ENCODE measurements around the gene FOXB2. TPM values are rescaled to one million over a fixed set of nuclear protein-coding genes. Genes with fewer than 3 reads are reported as not detected.

FOXB2 gene
- total and polyA plus RNA-seq, 2 of the 8 experiments (the other 6 are each of a cell fraction or from before 2014, with no cell fraction given) = 0.15 to 0.22 TPM

DNA sequence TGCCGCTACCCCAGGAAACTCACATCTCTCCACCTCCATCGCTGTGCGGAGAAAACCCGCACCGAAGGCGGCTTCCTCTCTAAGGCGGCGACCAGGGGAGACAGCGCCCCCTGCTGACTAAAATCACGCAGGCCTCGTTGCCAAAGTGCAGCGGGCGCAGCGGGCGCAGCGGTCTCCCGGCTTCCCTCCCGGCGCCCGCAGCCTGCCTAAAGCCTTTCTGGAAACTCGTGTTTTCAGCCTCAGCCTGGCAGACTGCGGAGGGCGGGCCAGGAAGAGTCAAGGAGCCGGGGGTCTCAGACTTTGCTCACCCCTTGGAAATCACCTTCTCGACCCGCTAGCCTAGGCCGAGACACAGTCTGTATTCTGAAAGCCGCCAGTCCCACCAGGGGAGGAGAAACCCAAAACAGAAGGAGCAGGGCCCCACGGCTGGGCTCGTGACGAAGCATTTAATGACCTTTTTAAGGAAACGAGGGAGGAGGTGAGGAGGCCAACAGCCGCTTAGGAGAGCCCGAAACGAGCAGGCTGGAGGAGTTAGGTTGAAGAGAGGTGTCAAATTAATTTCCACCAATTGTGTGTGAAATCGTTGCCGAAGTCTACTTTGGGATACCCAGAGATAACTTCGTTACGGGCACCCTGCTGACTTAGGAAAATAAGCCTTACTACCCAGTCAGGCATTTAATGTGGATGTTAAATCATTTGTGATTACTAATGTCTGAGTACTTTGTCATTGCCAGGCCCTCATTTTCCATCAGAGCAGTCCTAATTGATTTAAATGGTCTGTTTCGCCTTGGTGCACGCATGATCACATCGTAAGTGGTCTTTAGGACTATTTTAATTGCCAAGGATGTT, 7.3 kb upstream of the FOXB2 start:
- Histone ChIP-seq H3K36me3 (ENCODE audit: control insufficient read depth in 2 of 4, insufficient read depth in 4 of 4, low read length in 3 of 4) (no peaks in the 10 kb centered on the region), H2BK120ac (replicated peaks; ENCODE audit: low read depth, low read length) (no peak overlapping the region), H3K18ac (ENCODE audit: extremely low read depth, low read length) (peak overlapping the region; percentile 24; the same call in 1 of the 2 replicates), H3K9ac (replicated peaks in 1 of 4; ENCODE audit: extremely low read depth in 1 of 4, low read depth in 3 of 4, low read length in 3 of 4) (peak overlapping the region in 2 of 4 experiments; percentile 35 to 39; a peak in 2 of 7 replicates), H4K8ac (ENCODE audit: extremely low read depth, insufficient read depth, low read length) (no peak overlapping the region), H2AK5ac (ENCODE audit: low read depth, low read length) (no peak overlapping the region), H3K23me2 (ENCODE audit: low read depth, low read length) (peaks cover 22% of the 10 kb centered on the region), H3K27me3 (replicated peaks in 1 of 4; ENCODE audit: control insufficient read depth in 3 of 4, extremely low read depth in 1 of 4, insufficient read depth in 3 of 4, low read length in 3 of 4) (peaks cover 46 to 71% (median 64%) of the 10 kb centered on the region in 4 experiments), H4K5ac (ENCODE audit: insufficient read length, low read depth, low read length) (no peak overlapping the region), H3K4me1 (replicated peaks in 1 of 4; ENCODE audit: control insufficient read depth in 3 of 4, insufficient read depth in 4 of 4, low read length in 3 of 4) (peaks cover 9 to 30% (median 25%) of the 10 kb centered on the region in 4 experiments), H3K79me1 (ENCODE audit: low read depth, low read length) (no peaks in the 10 kb centered on the region), H3K14ac (ENCODE audit: insufficient read length) (no peak overlapping the region), H2BK12ac (ENCODE audit: low read depth, low read length) (peak overlapping the region; percentile 23; the same call in 1 of the 2 replicates), H2BK20ac (ENCODE audit: low read length) (peak overlapping the region; percentile 41), H3K4me3 (ENCODE audit: extremely low read depth in 1 of 4, insufficient read depth in 2 of 4, low read depth in 3 of 4, low read length in 4 of 4) (peak overlapping the region; percentile 20 to 60 (median 42); a peak in 5 of 8 replicates), H2AFZ (ENCODE audit: low read length) (no peak overlapping the region), H2BK5ac (ENCODE audit: low read depth, low read length) (no peak overlapping the region), H3K23ac (ENCODE audit: insufficient read length) (no peak overlapping the region), H3K56ac (replicated peaks; ENCODE audit: insufficient read length, low read depth, low read length) (no peak overlapping the region), H3K27ac (ENCODE audit: low read depth, low read length) (no peak overlapping the region), H3K4me2 (ENCODE audit: insufficient read depth in 1 of 2, low read depth in 2 of 2, low read length in 2 of 2) (peak overlapping the region; percentile 76 to 94), H4K20me1 (replicated peaks in 1 of 2; ENCODE audit: control insufficient read depth in 1 of 2, insufficient read depth in 2 of 2, low read length in 2 of 2) (peaks cover 1 to 3% of the 10 kb centered on the region in 2 experiments), H3K79me2 (ENCODE audit: control insufficient read depth in 1 of 2, insufficient read depth in 2 of 2, low read length in 2 of 2) (no peaks in the 10 kb centered on the region), H4K91ac (replicated peaks; ENCODE audit: insufficient read length, low read length) (no peak overlapping the region), H2BK15ac (ENCODE audit: low read length) (no peak overlapping the region), H3K9me3 (ENCODE audit: insufficient read depth in 2 of 2, low read depth in 1 of 2, low read length in 1 of 2) (no peaks in the 10 kb centered on the region), H3K4ac (replicated peaks; ENCODE audit: insufficient read length, low read depth, low read length) (no peak overlapping the region)
- ChIA-PET CTCF (ENCODE audit: partially characterized antibody) (interaction anchor here (1.4 to 2.9 kb wide), 2 partner anchors 9 to 12 kb away, joined by 4 to 12 read pairs; no protein-coding TSS in a partner anchor), POLR2A (ENCODE audit: partially characterized antibody) (no interaction called here)
- WGBS, 2 experiments (ENCODE audit: extremely low coverage in 1 of 2, insufficient coverage in 1 of 2, insufficient read length in 1 of 2, insufficient replicate concordance in 2 of 2, low coverage in 1 of 2, low lambda C conversion rate in 2 of 2, missing lambda C conversion rate in 1 of 2) = 2% methylated on average over 42 of the region's 42 CpGs; no CpG with 5 or more reads in 1 of the 2 experiments
- DNase-seq (ENCODE audit: low read depth in 1 of 2, low spot score in 2 of 2) (peak in 1 of 2 experiments; percentile 98), FAIRE-seq (peak; percentile 71)
- TF ChIP-seq RAD21 (IDR thresholded peaks at IDR 0.05 in 1 of 2, conservative IDR thresholded peaks at IDR 0.05 in 1 of 2; ENCODE audit: low read depth in 2 of 2, low read length in 2 of 2) (peak; percentile 69 to 79), YY1 (IDR thresholded peaks at IDR 0.05; ENCODE audit: low read depth, low read length) (peak; percentile 67; the same call in 1 of the 2 replicates), TAF1 (IDR thresholded peaks at IDR 0.05; ENCODE audit: low read depth, low read length) (no peak), SRF (IDR thresholded peaks at IDR 0.05; ENCODE audit: low read depth, low read length) (no peak), KDM5A (IDR thresholded peaks at IDR 0.05; ENCODE audit: low read length) (no peak), SP4 (IDR thresholded peaks at IDR 0.05; ENCODE audit: low read length) (no peak), NANOG (IDR thresholded peaks at IDR 0.05; ENCODE audit: insufficient read depth, low read depth, low read length, poor library complexity, severe bottlenecking) (no peak), SP1 (IDR thresholded peaks at IDR 0.05; ENCODE audit: low read depth, low read length) (no peak), SIN3A (conservative IDR thresholded peaks at IDR 0.05 in 1 of 2, IDR thresholded peaks at IDR 0.05 in 1 of 2; ENCODE audit: low read depth in 1 of 2, low read length in 2 of 2) (peak in 1 of 2 experiments; percentile 74; a peak in 2 of 4 replicates), ZNF274 (IDR thresholded peaks at IDR 0.05; ENCODE audit: borderline replicate concordance, extremely low read depth, low read length) (no peak)
- TF ChIP-seq, protein P1, sequence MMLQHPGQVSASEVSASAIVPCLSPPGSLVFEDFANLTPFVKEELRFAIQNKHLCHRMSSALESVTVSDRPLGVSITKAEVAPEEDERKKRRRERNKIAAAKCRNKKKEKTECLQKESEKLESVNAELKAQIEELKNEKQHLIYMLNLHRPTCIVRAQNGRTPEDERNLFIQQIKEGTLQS (IDR thresholded peaks at IDR 0.05; ENCODE audit: insufficient read depth, low read depth, low read length) = no peak

Data from H1 (cell line).